ENCODE results near the gene FAM120A.
"Not testable (repeated sequence)": the region's sequence is repeated elsewhere in the genome, so short reads cannot be mapped to it uniquely, and the experiment has no call there.

Gene FAM120A

DNA sequence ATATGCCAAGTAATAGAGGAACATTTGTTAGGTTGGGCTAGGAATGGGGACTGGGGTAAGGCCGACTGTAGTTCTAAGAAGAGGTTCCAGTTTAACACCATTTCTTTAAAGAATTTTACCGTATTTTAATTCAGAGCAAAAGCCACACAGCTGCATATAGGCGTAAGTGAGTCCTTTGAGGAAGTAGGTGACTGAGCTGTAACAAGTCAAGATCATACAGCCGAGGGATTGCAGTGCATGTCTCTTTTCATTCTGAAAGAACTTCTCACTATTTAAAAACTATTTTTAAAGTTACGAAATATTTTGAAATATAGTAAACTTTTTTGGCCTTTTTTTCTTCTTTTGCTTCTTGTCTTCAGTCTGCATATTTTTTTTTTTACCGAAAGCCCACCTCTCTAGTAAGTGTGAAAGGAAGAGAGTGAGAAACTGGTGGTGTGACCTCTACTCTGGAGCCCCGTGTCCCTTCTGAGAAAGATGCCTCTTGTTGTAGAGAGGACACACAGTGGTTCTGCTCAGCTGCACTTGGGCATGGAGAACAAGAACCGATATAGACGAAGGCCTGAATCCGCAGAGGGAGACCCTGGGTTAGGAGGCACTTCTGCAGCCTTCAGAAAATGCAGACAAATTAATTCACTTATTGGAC, 60.8 kb downstream of the FAM120A start:
- DNase-seq = not testable (repeated sequence)

DNA sequence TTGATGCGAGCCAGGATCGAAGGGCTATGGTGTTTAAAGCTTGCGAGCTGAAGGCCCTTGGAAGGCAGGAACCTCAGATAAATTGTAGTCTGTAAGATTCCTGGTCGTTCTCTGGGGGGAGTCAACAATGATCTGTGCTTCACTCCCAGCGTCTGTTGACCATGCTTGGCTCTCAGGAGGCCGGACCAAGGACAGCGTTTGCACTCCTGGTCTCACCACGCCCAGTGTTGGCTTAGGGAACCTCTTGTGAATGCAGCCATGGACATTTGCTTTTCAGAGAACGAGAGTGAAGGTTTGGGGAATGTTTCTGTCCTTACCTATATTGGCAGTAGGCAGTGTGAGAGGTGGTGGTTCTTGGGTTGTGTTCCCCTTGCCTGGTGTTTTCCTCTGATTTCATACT, 62.1 kb downstream of the FAM120A start:
- DNase-seq = no peak

DNA sequence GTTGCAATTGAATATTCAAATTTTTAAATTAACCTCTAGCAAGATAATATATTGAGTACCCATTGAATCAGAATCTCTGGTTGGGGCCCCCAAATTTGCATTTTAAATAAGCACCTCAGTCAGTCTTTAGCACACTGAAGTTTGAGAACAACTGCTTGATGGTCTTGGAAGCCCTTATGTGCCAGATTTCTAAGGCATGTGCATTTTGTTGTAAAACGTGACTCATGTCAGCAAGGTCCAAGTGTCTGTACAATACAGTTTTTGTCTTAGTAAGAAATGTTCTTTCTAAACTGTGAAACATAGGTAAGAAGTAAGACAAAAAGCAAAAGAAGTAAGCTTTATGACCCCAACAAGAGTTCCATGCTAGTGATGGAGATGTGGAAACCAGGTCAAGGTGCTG, 65.8 kb downstream of the FAM120A start:
- DNase-seq = no peak

DNA sequence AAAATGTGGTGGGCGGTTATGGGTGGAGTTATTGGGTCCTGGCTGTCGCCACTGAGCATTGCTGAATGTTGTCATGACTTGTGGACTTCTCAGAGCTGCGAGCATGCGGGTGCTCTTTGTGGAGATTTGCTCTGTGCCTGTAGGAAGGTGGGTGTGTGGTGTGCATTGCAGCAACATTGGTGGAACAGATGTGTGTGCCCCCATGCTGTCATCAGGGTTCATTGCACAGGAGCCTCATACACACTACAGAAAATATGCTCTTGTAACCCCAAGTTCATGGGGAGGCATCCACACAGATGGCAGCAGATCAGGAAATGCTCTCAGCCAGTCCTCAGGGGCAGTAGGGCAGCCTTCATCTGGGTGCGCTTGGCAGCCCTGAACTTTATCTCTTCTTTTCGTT, 69.0 kb downstream of the FAM120A start:
- DNase-seq = no peak

DNA sequence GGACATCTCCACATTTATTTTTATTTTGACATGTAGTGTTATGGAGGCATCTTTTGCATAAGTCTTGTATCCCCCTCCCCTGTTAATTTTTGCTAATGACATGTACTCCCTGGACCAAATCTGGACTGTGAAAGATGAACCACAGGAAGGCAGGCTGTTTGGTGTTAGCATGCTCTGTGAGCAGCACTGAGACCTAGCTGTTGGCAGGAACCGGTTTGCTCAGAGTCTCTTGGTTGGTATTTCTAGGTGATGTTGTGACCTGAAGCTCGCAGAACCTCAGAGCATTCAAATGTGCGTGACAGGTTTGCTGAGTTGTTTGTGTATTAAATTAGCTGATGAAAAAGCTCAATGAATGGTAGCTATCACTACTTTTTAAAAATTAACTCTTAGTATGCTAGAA, 71.3 kb downstream of the FAM120A start:
- DNase-seq = no peak

DNA sequence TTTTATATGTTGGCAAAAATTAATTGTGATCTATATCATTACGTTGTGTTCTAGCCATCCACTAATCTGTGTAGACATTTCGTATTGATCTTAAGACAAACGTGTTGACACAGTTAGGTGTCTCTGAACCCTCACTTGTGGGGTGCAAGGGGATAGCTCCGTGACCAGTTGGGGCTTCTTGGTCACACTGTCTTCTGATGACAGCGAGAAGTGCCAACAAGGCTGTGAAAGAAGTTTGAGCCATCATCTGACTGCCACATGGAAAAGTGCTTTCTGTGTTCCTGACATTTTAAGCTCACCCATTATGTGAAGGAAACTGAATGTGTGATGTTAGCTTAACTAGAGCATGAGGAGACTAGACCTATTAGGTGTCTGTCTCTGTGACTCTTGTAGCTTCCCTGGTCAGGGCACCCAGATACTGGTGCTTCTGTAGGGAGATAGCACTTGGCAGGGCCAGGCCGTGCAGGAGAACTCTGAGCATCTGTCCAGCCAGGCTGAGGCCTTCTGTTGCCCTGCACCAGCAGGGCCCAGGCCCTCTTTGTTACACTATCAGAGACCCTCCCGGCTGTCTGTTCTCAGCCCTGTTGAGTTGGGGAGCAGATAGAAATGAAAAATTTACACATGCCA, 72.1 kb downstream of the FAM120A start:
- no peak for DNase-seq

DNA sequence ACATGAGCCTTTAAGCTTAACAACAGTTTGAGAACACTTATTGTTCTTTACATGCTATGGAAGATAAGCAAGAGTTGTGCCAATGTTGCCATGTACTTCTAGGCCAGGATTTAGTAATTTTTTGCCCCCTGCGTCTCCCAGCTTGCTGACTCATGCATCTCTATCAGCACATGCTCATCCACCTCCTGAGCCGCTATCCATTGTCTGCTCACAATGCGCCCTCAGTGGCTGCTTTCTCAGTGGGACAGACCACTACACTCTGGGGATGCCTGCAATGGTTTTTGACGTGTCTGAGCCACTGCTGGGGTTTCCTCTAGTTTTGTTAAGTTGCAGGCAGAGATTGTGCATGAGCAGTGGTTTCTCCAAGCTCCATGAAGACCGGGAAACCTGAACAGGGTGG, 74.0 kb downstream of the FAM120A start:
- DNase-seq = no peak

DNA sequence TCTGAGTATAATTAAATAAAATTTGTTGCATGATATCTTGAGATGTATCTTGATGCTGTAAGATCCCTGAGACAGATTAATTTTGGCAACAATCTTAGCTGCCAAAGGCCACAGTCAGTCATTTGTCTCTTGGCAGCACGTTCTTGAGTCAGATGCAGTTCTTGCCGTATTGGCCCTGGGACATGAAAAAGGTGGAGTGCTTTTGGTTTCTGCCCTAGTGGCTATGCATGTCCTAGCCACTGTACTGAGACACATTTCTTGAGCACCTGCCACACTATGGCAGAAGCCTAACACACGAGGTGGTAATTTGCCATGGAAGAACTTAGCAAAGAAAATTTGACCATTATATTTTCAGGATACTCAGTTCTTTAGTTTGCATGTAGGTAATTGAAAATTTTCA, 79.9 kb downstream of the FAM120A start:
- no peak for DNase-seq

DNA sequence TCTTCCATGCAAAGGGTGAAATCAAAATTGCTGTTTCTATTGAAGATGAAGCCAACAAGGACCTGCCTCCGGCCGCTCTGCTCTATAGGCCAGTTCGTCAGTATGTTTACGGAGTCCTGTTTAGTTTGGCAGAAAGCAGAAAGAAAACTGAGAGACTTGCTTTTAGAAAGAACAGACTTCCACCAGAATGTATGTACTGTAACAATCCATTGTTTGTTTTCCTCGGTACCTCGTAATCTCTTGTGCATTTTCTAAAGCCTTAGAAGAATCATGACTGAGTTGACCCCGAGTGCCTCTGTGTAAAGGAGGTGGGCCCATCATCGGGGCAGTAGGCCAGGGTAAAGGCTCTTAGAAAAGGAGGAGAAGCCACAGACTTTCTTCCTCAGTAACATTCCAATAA, 80.7 kb downstream of the FAM120A start:
- DNase-seq = no peak

DNA sequence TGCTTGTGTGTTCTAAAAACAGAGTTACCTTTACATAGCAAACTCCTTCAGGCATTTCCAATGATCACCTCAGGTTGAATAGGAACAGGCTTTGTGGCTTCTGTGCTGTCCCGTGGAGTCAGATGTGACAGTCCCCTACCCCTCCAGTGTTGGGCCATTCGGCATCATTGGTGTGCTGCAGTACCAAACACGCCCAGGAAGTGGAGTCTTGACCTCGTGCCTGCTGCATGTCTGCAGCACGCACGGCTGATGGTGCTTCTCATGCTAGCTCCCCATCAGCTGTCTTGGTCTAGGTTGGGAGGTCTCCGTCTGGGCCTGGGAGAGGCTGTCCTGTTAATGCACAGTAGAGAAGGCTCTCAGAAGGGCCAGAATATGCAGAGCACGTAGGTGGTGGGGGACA, 82.4 kb downstream of the FAM120A start:
- no peak for DNase-seq

DNA sequence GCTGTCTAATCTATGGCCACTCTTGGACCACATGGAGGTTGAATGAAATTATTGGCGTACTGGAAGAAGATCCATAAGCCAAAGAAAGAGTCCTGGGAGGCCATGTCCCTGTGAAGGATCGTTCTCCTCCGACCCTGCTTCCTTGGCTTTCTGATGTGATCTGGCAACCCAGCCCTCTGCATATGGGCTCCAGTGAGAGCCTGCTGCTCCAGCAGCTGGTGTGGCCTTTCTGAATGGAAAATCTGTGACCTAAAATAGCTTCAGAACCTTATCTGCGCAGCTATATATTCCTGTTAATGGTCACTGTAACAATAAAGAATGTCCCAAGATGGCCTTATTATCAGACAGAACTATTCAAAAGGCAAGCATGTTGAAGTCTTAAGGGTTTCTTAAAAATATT, 84.7 kb downstream of the FAM120A start:
- no peak for DNase-seq

DNA sequence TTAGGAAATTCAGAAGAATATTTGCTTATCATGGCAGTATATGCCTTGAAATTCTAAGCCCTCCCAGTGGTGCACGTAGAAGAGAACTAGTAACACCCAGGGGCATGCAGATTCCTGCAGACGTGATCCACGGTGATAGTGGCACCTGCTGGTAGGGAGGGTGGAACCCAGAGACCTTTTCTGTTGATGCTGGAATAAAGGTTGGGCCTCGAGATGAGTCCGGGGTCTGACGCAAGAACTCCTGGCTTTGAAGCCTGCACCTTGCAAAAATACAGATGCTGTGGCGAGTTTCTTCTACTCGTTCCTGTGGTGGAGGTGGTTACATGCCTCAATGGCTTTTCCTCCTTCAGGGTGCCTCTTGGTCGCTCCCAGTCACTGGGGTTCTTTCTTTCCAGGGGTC, 85.4 kb downstream of the FAM120A start:
- no peak for DNase-seq

DNA sequence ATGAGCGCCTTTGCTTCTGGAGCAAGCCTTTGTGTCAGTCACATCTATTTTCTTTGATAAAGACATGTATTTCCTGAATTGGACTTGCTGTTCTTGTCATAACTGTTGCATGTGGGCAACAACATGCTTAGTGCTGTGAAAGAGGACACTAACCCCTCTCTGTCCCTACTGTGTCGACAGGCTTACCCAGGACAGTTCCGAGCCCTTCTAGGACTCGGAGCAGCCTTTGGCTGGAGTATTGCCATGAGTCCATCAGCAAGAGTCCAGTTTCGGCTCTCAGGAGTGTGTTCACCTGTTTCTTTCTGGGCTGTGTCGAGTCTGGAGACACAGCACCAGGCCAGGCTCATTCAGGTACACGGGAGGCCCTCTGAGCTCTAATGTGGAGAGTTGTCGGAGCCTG, 88.8 kb downstream of the FAM120A start:
- no peak for DNase-seq

DNA sequence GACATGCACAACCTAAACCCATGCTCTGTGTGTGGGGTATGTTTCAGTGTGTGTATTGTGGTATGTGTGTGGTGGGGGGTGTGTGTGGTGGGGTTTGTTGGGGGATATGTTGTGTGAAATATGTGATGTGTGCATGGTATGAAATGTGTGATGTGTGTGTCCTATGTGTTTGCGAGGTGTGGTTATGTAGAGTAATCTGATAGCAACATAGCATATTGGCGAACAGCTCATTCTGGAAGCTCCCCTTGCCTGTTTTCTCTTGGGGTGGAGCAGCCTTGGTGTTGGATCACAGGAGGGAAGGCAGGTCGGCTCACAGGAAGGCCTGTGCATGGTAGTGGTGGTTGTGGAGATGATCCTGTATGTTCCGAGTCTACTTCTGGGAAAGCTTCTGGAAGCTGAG, 89.5 kb downstream of the FAM120A start:
- DNase-seq = no peak

DNA sequence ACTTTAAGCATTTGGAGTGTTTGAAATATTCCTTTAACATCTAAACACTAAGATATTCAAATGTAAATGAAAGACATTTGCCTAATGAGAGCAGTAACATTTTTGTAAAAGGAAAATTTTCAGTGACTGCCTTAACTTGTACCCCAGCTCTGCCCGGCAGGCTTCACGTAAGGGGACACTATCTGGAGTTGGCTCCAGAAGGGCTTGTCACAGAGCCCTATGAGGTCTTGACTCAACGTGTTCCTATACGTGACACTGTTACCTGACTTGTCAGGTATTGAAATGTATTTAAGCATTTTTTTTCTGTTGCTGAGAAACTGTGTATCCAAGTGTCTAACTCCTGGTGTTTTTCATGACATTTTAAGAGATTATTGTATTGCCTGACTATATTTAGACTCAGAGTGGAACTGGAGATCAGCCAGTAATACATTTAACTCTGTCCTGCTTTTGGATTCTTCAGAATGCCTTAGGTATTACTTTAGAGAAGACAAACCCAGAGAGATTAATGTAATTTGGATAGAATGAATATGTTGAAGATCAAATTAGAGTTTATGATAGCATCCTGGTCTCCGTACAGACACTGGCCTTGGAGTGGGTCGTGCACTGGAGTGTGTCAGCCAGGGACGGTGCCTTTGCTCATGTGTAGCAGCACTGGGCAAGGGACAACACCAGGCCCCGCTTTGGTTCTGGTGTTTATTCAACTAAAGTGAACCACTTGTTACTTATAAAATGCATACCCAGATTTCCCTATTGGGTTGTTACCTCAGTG, 90.3 kb downstream of the FAM120A start:
- DNase-seq = no peak

DNA sequence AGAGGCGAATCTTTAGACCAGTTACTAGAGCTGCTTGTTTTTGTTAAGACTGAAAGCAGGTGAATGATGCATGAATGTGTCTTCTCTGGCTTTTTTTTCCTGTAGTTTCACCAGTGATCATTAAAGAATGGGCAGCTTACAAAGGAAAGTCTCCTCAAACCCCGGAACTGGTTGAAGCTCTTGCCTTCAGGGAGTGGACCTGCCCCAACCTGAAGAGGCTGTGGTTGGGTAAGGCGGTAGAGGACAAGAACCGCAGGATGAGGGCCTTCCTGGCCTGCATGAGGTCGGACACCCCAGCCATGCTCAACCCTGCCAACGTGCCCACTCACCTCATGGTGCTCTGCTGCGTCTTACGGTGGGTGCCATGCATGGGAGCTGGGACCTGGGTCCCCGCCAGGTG, 91.6 kb downstream of the FAM120A start:
- DNase-seq = no peak

DNA sequence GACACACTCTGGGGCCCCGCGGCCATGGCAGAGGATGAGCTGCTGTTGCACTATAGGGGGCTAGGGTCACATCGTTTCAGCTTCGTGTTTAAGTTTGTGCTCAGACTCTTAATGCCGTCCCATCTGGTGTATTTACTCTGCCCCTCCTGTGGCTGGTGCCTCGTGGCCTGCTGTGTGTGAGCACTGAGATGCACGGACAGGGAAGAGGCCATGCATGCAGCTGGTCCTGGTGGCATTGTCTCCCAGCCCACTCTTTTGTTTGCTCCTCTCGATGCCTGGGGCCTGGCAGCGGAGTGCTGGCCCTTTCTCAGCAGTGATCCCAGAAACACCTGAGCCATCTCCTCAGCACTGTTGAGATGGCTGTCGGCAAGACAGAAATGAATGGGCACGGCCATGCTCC, 94.9 kb downstream of the FAM120A start:
- DNase-seq = no peak

DNA sequence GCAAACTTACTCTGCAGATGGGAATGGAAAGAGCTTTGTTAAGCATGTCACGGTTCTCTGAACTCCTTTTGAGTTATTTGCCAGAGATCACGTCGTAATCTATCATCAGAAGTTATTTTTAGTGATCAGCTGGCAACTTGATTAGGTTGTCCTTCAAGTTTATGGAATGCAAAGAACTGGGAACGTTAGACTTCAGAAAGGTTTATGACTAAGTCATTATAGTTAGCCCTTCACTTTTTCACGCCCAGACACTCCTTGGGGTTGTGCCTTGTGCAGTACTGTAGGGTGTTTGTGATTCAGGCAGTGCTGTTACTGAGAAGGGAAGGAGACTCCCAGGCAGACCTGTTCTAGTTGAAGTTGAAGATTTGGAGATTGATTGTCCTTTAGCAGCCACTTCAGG, 98.1 kb downstream of the FAM120A start:
- no peak for DNase-seq

DNA sequence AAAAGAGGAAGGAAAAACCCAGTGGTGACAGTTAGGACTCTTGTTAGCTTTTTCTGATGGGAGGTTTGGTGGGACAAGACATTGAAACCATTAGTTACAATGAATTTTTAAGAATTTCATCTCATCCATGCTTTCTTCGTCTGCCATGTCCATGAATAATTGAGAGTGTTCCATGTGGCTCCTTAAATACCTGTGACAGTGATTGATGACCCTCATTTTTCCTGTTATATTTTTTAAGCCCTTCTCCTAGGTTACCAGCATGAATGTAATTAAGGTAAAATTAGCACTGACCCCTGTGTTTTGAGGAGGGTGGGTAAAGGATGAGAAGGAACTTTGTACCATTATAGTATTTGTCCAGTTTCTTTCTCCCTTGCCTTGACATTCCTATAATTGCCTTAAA, 101.4 kb downstream of the FAM120A start:
- no peak for DNase-seq

DNA sequence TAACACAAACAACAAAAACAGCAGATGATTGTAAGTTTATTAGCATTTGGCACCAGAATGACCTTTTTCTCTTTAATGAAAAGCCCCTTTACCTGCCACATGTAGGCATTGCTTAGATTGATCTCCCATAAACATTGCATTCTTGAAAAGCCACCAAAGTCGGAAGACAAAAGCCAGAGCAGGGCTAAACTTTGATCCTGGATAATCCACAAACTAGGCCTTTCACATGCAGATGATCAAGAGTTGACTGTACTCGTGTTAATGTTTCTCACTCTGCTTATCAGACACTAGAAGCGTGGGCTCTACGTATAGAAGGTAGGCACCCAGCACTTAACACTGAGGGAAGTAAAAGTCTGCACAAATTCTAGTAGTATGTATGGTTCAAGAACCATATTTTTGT, 103.9 kb downstream of the FAM120A start:
- no peak for DNase-seq

DNA sequence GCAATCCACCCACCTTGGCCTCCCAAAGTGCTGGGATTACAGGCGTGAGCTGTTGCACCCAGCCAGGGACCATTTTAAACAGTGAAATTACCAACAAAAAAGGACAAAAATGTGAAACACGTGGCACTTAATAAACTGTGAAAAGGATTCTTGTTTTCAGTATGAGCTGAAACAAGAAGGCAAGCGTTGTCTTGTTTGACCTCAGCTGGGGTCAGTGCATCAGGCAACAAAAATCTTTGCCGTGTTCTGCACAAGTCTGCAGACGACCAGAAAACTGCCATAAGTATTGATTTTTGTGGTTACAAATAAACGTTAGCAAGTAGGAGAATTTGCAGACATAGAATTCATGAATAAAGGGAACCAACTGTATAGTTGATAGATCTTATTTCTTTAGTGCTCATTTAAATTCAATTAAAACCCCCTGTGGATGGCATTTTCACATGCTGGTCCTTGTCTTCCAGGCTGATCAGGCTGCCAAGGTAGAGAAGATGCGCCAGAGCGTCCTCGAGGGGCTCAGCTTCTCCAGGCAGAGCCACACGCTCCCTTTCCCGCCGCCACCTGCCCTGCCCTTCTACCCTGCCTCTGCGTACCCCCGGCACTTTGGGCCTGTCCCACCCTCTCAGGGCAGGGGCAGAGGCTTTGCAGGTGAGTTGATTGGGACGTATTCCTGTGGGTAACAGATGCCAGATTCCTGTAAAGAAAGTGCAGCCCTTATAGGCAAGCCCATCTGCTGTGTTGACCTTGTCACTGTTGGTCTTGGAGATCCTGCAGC, 106.1 kb downstream of the FAM120A start:
- no peak for DNase-seq

DNA sequence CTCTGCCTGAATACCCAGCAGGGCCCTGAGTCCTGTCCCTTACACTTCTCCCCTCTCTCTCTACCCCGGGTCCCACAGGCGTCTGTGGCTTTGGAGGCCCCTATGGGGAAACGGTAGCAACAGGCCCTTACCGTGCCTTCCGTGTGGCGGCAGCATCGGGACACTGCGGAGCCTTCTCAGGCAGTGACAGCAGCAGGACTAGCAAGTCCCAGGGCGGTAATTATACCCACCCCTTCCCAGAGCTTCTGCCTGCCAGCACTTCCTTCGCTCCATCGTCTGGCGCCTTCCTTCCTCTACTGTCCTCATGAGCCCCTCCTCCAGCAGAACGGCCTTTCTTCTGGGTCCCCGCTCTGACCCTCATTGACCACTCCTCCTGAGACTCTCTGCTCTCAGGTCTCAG, 107.0 kb downstream of the FAM120A start:
- DNase-seq = no peak

DNA sequence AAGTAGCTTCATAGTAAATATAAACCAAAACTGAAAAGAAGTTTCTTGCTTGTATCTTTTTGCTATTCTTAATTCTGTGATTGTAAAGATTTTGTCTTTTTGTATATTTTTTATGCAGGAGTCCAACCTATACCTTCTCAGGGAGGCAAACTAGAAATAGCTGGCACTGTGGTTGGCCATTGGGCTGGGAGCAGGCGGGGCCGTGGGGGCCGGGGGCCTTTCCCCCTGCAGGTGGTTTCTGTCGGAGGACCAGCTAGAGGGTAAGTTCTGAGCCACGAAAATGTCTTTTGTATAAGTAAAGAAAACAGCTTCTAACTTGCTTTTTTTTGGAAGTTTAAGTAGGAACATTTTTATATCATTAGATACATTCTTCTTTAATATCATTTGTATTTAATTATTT, 109.5 kb downstream of the FAM120A start:
- DNase-seq = no peak

DNA sequence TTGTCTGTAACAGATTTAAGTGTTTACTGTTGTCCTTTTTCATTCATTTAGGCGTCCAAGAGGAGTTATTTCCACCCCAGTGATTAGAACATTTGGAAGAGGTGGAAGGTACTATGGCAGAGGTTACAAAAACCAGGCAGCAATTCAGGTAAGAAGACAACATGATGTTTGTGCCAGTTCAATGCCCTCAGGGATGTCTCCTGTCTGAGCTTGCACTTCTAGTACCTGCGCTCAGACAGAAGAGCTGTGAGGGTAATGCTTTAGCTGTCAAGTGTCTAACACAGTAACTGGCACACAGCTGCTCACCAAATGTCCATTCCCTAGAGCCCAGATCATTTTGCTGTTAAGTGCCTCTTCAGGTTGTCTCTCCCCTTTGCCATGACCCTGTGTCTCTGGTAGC, 110.7 kb downstream of the FAM120A start:
- DNase-seq = no peak
